Activated naive CD8-positive, alpha-beta T cell treated with anti-CD3 and anti-CD28 coated beads, Interleukin-2, amount 50 U/mL, for 24 hours (primary cell): ENCODE measurements around the gene TBKBP1.

Source experiments
- ATAC-seq: fragments of 150-1000 bp; cut with Tn5 transposase; one replicate; pipeline ENCODE4 v1.10.0; 2021
- DNase-seq: peaks from one replicate; pipeline ENCODE4 v3.0.0; 2021
- H3K27ac Mint-ChIP-seq: one replicate; pipeline ENCODE4 v1.8.0; 2021; ENCODE audit warnings: mild to moderate bottlenecking, mixed read lengths
- H3K27me3 Mint-ChIP-seq: one replicate; pipeline ENCODE4 v1.8.0; 2021; ENCODE audit warnings: mixed read lengths
- H3K36me3 Mint-ChIP-seq: one replicate; pipeline ENCODE4 v1.8.0; 2021; ENCODE audit warnings: low read depth, mixed read lengths
- H3K4me1 Mint-ChIP-seq: one replicate; pipeline ENCODE4 v1.8.0; 2021; ENCODE audit warnings: mixed read lengths
- H3K4me3 Mint-ChIP-seq: one replicate; pipeline ENCODE4 v1.8.0; 2021; ENCODE audit warnings: mild to moderate bottlenecking, moderate library complexity, mixed read lengths
- H3K9me3 Mint-ChIP-seq: one replicate; pipeline ENCODE4 v1.8.0; 2021; ENCODE audit warnings: mixed read lengths

TBKBP1 gene

DNA sequence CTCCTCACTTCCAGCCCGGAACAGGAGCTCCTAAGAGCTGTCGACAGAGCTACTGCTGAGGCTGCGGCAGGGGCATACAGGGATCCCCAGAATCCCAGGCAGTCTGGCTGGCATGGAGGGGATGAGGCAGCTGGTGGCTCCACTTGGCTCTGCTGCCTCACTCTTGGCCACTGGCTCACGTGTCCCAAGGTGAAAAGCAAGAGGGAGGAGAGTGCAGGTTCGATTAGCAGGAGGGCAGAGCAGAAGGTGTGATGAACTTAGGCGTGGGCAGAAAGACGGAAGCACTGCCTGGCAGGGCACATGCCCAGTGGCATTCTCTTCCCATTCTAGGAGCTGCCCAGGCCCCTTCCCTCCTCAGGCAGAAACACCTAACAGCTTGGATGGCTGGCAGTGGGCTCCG is 27.8 kb downstream of the TBKBP1 start:
- DNase-seq (no peak), ATAC-seq (no peak)
- H3K4me3 Mint-ChIP-seq: peak overlapping the region; percentile 79
- no peaks in the 10 kb centered on the region for H3K9me3 Mint-ChIP-seq
- no peaks in the 10 kb centered on the region for H3K27me3 Mint-ChIP-seq
- H3K4me1 Mint-ChIP-seq: peaks cover 95% of the 10 kb centered on the region
- peak overlapping the region; percentile 99 for H3K27ac Mint-ChIP-seq
- no peaks in the 10 kb centered on the region for H3K36me3 Mint-ChIP-seq

DNA sequence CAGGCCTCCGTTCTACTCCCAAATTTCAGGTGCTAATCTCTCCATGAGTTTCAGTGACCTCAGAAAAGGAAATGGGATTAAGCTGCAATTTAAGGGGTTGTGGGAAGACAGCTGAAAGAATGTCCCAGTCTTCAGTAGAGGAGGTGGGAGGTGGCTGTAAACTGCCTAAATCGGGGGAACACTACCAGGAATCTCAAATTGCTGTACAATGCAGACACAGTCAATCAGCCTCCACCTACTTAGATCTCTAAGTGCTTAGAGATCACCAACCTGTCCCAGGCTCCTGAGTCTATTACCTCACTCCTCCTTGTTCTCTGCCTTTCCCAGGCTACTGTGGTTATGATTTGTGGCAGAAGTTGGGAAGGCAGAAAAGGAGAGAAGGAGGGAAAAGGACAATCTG is 30.7 kb downstream of the TBKBP1 start:
- H3K9me3 Mint-ChIP-seq: no peaks in the 10 kb centered on the region
- DNase-seq (no peak), ATAC-seq (no peak)
- H3K4me3 Mint-ChIP-seq: no peak overlapping the region
- H3K36me3 Mint-ChIP-seq: no peaks in the 10 kb centered on the region
- peaks cover 90% of the 10 kb centered on the region for H3K4me1 Mint-ChIP-seq
- no peaks in the 10 kb centered on the region for H3K27me3 Mint-ChIP-seq
- peak overlapping the region; percentile 35 for H3K27ac Mint-ChIP-seq

- no peak for DNase-seq
- no peaks in the 10 kb centered on the region for H3K9me3 Mint-ChIP-seq
- no peak overlapping the region for H3K4me3 Mint-ChIP-seq
- no peak overlapping the region for H3K27ac Mint-ChIP-seq
- no peaks in the 10 kb centered on the region for H3K36me3 Mint-ChIP-seq
- H3K4me1 Mint-ChIP-seq: peaks cover 90% of the 10 kb centered on the region
- H3K27me3 Mint-ChIP-seq: no peaks in the 10 kb centered on the region
- ATAC-seq: no peak
Measured at GRCh38 chr17:47725446-47726111, 31.6 kb downstream of the TBKBP1 start.

DNA sequence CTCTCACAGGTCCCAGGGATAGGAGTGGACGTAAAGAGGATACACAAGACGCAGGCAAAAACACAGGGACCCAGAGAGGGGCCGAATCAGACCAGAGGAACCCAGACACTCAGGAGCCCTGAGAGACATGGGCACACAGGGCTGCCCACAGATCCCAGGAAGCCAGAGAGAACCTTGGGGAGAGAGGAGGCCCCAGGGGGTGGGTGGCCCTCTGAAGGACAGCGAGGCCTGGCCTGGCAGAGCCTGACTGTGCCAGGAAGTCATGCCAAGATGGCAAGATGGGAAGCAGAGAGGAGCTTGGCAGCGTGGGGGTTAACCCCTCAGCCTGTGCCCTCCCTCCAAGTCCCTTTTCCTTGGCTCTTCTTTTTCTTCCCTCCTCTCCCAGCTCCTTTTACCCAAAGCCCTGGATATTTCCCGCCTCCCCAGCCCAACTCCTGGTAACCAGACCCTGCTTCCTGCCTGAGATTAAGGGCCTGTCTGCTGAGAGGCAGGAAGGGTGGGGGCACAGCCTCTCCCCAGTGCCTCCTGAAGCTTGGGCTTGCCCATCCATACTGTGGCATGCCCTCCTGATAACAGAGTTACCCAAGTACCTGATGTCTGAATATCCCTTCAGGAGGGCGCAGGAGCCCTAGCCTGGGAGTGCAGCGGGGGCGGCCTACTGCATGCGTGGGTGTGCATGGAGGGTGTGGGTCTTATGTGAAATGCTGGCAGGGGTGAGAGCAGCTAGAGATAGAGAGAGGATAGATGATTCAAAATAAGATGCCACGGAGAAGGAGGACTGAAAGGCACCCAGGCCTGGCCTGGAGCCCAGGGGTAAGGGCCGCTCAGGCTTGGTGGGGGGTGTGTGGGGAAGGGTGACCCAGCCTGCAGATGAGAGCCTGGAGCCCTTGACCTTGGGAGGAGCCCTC is 33.1 kb downstream of the TBKBP1 start:
- peaks cover 90% of the 10 kb centered on the region for H3K4me1 Mint-ChIP-seq

DNA sequence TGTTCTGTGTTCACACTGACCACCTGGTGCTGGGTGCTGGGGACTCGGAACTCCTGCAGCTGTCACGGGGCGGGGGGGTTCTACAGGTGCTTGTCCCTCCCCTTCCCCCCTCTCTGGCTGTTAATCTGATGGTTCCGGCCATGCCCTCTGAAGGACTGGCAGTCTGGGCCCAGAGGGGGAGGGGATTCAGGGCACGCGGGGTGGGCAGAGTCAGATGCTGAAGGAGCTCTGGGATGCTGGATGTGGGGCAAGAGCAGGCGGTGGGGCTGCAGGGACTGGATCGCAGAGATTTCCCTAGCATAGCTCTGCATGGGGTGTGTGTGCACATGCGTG is 33.7 kb downstream of the TBKBP1 start:
- DNase-seq (no peak), ATAC-seq (no peak)
- no peak overlapping the region for H3K4me3 Mint-ChIP-seq
- no peak overlapping the region for H3K27ac Mint-ChIP-seq
- peaks cover 90% of the 10 kb centered on the region for H3K4me1 Mint-ChIP-seq
- H3K36me3 Mint-ChIP-seq: no peaks in the 10 kb centered on the region
- H3K9me3 Mint-ChIP-seq: no peaks in the 10 kb centered on the region
- no peaks in the 10 kb centered on the region for H3K27me3 Mint-ChIP-seq

More for the DNA sequence above, 33.1 kb downstream of the TBKBP1 start:
- H3K4me3 Mint-ChIP-seq: no peak overlapping the region
- no peaks in the 10 kb centered on the region for H3K36me3 Mint-ChIP-seq
- no peak for DNase-seq
- H3K27me3 Mint-ChIP-seq: no peaks in the 10 kb centered on the region
- ATAC-seq: no peak
- peak overlapping the region; percentile 37 for H3K27ac Mint-ChIP-seq
- no peaks in the 10 kb centered on the region for H3K9me3 Mint-ChIP-seq

- Mint-ChIP-seq H3K36me3 (no peaks in the 10 kb centered on the region), H3K4me3 (no peak overlapping the region), H3K27me3 (no peaks in the 10 kb centered on the region), H3K27ac (peak overlapping the region; percentile 57), H3K4me1 (peaks cover 87% of the 10 kb centered on the region), H3K9me3 (no peaks in the 10 kb centered on the region)
- DNase-seq (no peak), ATAC-seq (peak; percentile 16)
Measured at GRCh38 chr17:47728214-47728877, 34.4 kb downstream of the TBKBP1 start.

- Mint-ChIP-seq H3K36me3 (peaks cover 7% of the 10 kb centered on the region), H3K27me3 (no peaks in the 10 kb centered on the region), H3K4me1 (peaks cover 82% of the 10 kb centered on the region), H3K27ac (peak overlapping the region; percentile 22), H3K4me3 (no peak overlapping the region), H3K9me3 (no peaks in the 10 kb centered on the region)
- DNase-seq (no peak), ATAC-seq (no peak)
Measured at GRCh38 chr17:47729476-47729875, 35.5 kb downstream of the TBKBP1 start.

GRCh38 chr17:47730681-47731080 is 36.7 kb downstream of the TBKBP1 start:
- ATAC-seq: no peak
- Mint-ChIP-seq H3K9me3 (no peaks in the 10 kb centered on the region), H3K36me3 (peaks cover 17% of the 10 kb centered on the region), H3K27ac (peak overlapping the region; percentile 86), H3K27me3 (no peaks in the 10 kb centered on the region), H3K4me1 (peaks cover 78% of the 10 kb centered on the region), H3K4me3 (peak overlapping the region; percentile 22)
- DNase-seq: no peak

- peak overlapping the region; percentile 86 for H3K27ac Mint-ChIP-seq
- no peak for DNase-seq
- peaks cover 76% of the 10 kb centered on the region for H3K4me1 Mint-ChIP-seq
Measured at GRCh38 chr17:47731396-47731795, 37.4 kb downstream of the TBKBP1 start.

GRCh38 chr17:47732399-47733046 is 38.6 kb downstream of the TBKBP1 start:
- peak overlapping the region; percentile 86 for H3K27ac Mint-ChIP-seq
- peak overlapping the region; percentile 100 for H3K4me3 Mint-ChIP-seq
- ATAC-seq: no peak
- H3K4me1 Mint-ChIP-seq: peaks cover 78% of the 10 kb centered on the region
- no peak for DNase-seq
- H3K27me3 Mint-ChIP-seq: no peaks in the 10 kb centered on the region
- H3K36me3 Mint-ChIP-seq: peaks cover 35% of the 10 kb centered on the region
- no peaks in the 10 kb centered on the region for H3K9me3 Mint-ChIP-seq

More at GRCh38 chr17:47731396-47731795, 37.4 kb downstream of the TBKBP1 start:
- H3K9me3 Mint-ChIP-seq: no peaks in the 10 kb centered on the region
- H3K4me3 Mint-ChIP-seq: peak overlapping the region; percentile 22
- peaks cover 24% of the 10 kb centered on the region for H3K36me3 Mint-ChIP-seq
- no peaks in the 10 kb centered on the region for H3K27me3 Mint-ChIP-seq
- no peak for ATAC-seq

- Mint-ChIP-seq H3K9me3 (no peaks in the 10 kb centered on the region), H3K27me3 (no peaks in the 10 kb centered on the region), H3K27ac (peak within 1 kb of the TSS; percentile 95), H3K36me3 (peaks cover 36% of the 10 kb centered on the region), H3K4me1 (peaks cover 73% of the 10 kb centered on the region), H3K4me3 (peak within 1 kb of the TSS; percentile 100)
- ATAC-seq (peak; percentile 89), DNase-seq (peak; percentile 93)
Measured at GRCh38 chr17:47733047-47733673, 39.2 kb downstream of the TBKBP1 start, which contains the start of gene TBX21. TBX21 (plus strand) TSS chr17:47733236; CDS start chr17:47733455, 219 bp downstream.

- Mint-ChIP-seq H3K4me1 (peaks cover 70% of the 10 kb centered on the region), H3K36me3 (peaks cover 40% of the 10 kb centered on the region), H3K9me3 (no peaks in the 10 kb centered on the region), H3K27me3 (no peaks in the 10 kb centered on the region), H3K27ac (peak overlapping the region; percentile 95), H3K4me3 (peak overlapping the region; percentile 100)
- ATAC-seq (no peak), DNase-seq (no peak)
Measured at GRCh38 chr17:47733674-47734410, 39.9 kb downstream of the TBKBP1 start.

DNA sequence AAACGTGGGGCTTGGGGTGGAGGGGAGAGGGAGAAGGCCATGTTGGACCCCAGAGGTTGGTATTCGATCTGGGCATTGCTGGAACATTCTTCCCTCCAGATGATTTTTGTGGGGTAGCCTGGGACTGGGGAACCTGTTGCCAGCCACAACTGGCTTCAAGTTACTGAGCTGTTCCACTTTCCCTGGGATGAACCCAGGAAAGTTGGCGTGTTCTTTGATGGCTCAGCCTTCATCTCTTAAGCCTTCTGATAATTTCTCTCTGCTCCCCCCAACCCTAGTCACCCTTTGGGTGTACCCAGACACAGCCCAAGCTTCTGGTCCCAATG is 41.1 kb downstream of the TBKBP1 start:
- ATAC-seq: no peak
- Mint-ChIP-seq H3K36me3 (peaks cover 46% of the 10 kb centered on the region), H3K9me3 (no peaks in the 10 kb centered on the region), H3K27ac (peak overlapping the region; percentile 95), H3K27me3 (no peaks in the 10 kb centered on the region), H3K4me1 (peaks cover 67% of the 10 kb centered on the region), H3K4me3 (peak overlapping the region; percentile 100)
- no peak for DNase-seq
